SH-SY5Y (cell line): ENCODE data around the gene PCSK7.

Experiments
- GATA2 ChIP-seq: IDR thresholded peaks from 2 replicates; pipeline ENCODE4 v1.6.1; 2011; ENCODE audit warnings: mild to moderate bottlenecking, low read depth, low read length
- GATA3 ChIP-seq: IDR thresholded peaks from 2 replicates; pipeline ENCODE4 v1.6.1; 2011; ENCODE audit warnings: low read depth, mild to moderate bottlenecking, low read length, moderate library complexity

DNA sequence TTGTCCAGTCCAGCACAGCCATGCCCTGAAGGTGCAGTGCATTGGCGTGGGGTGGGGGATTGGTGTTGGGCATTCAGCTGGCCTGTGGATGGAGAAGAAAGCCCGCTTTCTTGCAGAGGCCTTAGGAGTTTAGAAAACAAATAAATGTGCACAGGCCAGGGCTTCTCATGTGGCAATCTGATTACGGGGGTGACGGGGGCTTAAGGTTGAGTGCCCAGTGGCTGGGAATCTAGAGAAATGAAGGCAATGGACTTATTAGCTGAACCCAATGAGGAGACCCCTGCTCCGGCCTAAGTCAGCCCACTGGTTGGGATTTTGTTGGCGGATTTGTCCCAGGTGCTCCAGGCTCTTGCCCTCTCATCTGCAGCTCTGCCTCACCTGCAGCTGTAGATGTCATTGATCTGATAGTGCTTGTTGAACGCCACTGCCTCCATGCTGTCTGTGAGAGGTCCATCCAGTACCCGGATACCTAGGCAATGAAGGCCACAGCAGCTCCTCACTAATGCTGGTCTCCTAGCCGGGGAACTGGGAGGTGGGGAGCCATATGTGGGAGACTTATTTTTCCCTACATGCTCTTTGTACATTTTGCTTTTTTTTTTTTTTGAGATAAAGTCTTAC is 6.2 kb downstream of the PCSK7 start:
- TF ChIP-seq GATA2 = no peak
- TF ChIP-seq GATA3 = no peak
